ENCODE measurements around the gene ANXA11. TPM values are rescaled to one million over a fixed set of nuclear protein-coding genes. Genes with fewer than 3 reads are reported as not detected.

Gene ANXA11
- total and polyA plus RNA-seq, 9 of the 15 experiments (the other 6 are each of a cell fraction or from before 2014, with no cell fraction given) = 43.6 to 212 (median 109) TPM

GRCh38 chr10:80201608-80202141 is 3.7 kb downstream of the ANXA11 start (continued):
- peak in 1 of 2 experiments; percentile 75; a peak in 1 of 4 replicates for TF ChIP-seq HDAC1 (IDR thresholded peaks at IDR 0.05)
- peak in 1 of 2 experiments; percentile 42; a peak in 1 of 4 replicates for TF ChIP-seq TBL1XR1 (IDR thresholded peaks at IDR 0.05; ENCODE audit: low read length in 2 of 2)
- TF ChIP-seq RHOXF2B (CRISPR knock-in tag; conservative IDR thresholded peaks at IDR 0.05) = no peak
- no peak for TF ChIP-seq E2F3 (CRISPR knock-in tag; IDR thresholded peaks at IDR 0.05)
- TF ChIP-seq TAL1 (IDR thresholded peaks at IDR 0.05) = 0 out of 2 replicates have a peak, but pooled peaks have one; percentile 5
- TF ChIP-seq, protein P1, sequence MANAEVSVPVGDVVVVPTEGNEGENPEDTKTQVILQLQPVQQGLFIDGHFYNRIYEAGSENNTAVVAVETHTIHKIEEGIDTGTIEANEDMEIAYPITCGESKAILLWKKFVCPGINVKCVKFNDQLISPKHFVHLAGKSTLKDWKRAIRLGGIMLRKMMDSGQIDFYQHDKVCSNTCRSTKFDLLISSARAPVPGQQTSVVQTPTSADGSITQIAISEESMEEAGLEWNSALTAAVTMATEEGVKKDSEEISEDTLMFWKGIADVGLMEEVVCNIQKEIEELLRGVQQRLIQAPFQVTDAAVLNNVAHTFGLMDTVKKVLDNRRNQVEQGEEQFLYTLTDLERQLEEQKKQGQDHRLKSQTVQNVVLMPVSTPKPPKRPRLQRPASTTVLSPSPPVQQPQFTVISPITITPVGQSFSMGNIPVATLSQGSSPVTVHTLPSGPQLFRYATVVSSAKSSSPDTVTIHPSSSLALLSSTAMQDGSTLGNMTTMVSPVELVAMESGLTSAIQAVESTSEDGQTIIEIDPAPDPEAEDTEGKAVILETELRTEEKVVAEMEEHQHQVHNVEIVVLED (CRISPR knock-in tag; IDR thresholded peaks at IDR 0.05) = no peak
- TF ChIP-seq, protein P2, sequence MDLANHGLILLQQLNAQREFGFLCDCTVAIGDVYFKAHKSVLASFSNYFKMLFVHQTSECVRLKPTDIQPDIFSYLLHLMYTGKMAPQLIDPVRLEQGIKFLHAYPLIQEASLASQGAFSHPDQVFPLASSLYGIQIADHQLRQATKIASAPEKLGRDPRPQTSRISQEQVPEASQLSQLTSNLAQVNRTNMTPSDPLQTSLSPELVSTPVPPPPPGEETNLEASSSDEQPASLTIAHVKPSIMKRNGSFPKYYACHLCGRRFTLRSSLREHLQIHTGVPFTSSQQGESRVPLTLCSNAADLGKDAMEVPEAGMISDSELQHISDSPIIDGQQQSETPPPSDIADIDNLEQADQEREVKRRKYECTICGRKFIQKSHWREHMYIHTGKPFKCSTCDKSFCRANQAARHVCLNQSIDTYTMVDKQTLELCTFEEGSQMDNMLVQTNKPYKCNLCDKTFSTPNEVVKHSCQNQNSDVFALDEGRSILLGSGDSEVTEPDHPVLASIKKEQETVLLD (IDR thresholded peaks at IDR 0.05) = peak; percentile 80; the same call in 1 of the 2 replicates
- no peak for TF ChIP-seq ILK (tag; IDR thresholded peaks at IDR 0.05; ENCODE audit: borderline replicate concordance, low read depth)
- TF ChIP-seq CTCF (IDR thresholded peaks at IDR 0.05 in 2 of 3, conservative IDR thresholded peaks at IDR 0.05 in 1 of 3; ENCODE audit: insufficient read depth in 2 of 3, low read depth in 1 of 3, low read length in 3 of 3) = no peak
- no peak for TF ChIP-seq MBD2 (IDR thresholded peaks at IDR 0.05; ENCODE audit: borderline replicate concordance, low read depth)
- peak; percentile 38; the same call in 1 of the 2 replicates for TF ChIP-seq TCF3 (CRISPR knock-in tag; IDR thresholded peaks at IDR 0.05)
- no peak for TF ChIP-seq RNF2 (IDR thresholded peaks at IDR 0.05)
- no peak for TF ChIP-seq RBM25 (IDR thresholded peaks at IDR 0.05; ENCODE audit: low read depth, low read length, severe bottlenecking)
- TF ChIP-seq NFE2 (IDR thresholded peaks at IDR 0.05; ENCODE audit: low read depth) = peak; percentile 77
- no peak for TF ChIP-seq ZNF408 (CRISPR knock-in tag; IDR thresholded peaks at IDR 0.05; ENCODE audit: low read depth)
- TF ChIP-seq MIER1 (IDR thresholded peaks at IDR 0.05; ENCODE audit: low read depth) = no peak
- peak; percentile 26; the same call in 1 of the 2 replicates for TF ChIP-seq CTBP1 (IDR thresholded peaks at IDR 0.05; ENCODE audit: borderline replicate concordance)
- TF ChIP-seq ZNF124 (CRISPR knock-in tag; IDR thresholded peaks at IDR 0.05) = no peak
- peak; percentile 45 for TF ChIP-seq NCOR1 (IDR thresholded peaks at IDR 0.05)
- no peak for TF ChIP-seq JUN (IDR thresholded peaks at IDR 0.05; ENCODE audit: borderline replicate concordance, low read depth, low read length)
- no peak for TF ChIP-seq JUN (CRISPR knock-in tag; IDR thresholded peaks at IDR 0.05; ENCODE audit: borderline replicate concordance)
- TF ChIP-seq ATF1 (CRISPR knock-in tag; IDR thresholded peaks at IDR 0.05) = no peak
- no peak for TF ChIP-seq ATF1 (tag; IDR thresholded peaks at IDR 0.05)
- TF ChIP-seq SP2 (IDR thresholded peaks at IDR 0.05; ENCODE audit: extremely low read depth, low read depth, low read length, poor library complexity, severe bottlenecking) = no peak
- TF ChIP-seq, protein P3, sequence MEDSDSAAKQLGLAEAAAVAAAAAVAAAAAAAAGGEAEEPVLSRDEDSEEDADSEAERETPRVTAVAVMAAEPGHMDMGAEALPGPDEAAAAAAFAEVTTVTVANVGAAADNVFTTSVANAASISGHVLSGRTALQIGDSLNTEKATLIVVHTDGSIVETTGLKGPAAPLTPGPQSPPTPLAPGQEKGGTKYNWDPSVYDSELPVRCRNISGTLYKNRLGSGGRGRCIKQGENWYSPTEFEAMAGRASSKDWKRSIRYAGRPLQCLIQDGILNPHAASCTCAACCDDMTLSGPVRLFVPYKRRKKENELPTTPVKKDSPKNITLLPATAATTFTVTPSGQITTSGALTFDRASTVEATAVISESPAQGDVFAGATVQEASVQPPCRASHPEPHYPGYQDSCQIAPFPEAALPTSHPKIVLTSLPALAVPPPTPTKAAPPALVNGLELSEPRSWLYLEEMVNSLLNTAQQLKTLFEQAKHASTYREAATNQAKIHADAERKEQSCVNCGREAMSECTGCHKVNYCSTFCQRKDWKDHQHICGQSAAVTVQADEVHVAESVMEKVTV (CRISPR knock-in tag; IDR thresholded peaks at IDR 0.05) = no peak

All from K562 (cell line).